Hematopoietic multipotent progenitor cell (in vitro differentiated cells): ENCODE measurements around the gene RNF225. TPM values are rescaled to one million over a fixed set of nuclear protein-coding genes. Genes with fewer than 3 reads are reported as not detected.
"Not testable (repeated sequence)": the region's sequence is repeated elsewhere in the genome, so short reads cannot be mapped to it uniquely, and the experiment has no call there.

ENCODE experiments used
- DNase-seq, 3 donors: peaks; one replicate each; pipeline ENCODE4 v3.0.0-alpha.2; 2011 to 2015; ENCODE audit warnings: low read depth in 2 of 3, low spot score in 2 of 3
- total RNA-seq: library from RNA; depleted of rRNA; stranded (reverse); fragments of >200 nt; gene quantifications from one replicate; pipeline ENCODE4 v1.2.3, GENCODE V29; 2012

RNF225 gene
- total RNA-seq, 1 donor: 0.81 TPM

DNA sequence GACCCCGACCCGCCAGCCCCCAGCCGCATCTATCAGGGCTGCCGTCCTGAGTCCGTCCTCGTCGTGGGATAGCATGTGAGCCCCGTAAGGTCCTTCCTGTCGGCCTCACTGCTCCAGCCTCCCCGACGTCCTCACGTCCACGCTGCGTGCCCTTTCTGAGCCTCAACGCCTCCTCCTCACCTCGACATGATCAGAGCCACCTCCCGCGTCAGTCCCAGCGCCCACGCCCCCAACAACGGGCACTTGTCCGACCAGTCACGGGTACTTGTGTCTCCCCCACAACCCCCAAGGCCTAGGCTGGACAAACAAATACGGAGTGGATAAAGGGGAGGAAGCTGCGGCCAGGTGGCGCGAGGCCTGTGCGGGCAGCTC lies 33.6 kb upstream of the RNF225 start:
- no peak for DNase-seq

GRCh38 chr19:58362272-58362994 lies 33.0 kb upstream of the RNF225 start, which contains the start of gene ZNF497:
Gene ZNF497, minus strand, starts transcription at chr19:58362751. Its CDS starts 5,116 bp downstream, at chr19:58357635.
- peak; percentile 94 to 96 (median 94) for DNase-seq

DNA sequence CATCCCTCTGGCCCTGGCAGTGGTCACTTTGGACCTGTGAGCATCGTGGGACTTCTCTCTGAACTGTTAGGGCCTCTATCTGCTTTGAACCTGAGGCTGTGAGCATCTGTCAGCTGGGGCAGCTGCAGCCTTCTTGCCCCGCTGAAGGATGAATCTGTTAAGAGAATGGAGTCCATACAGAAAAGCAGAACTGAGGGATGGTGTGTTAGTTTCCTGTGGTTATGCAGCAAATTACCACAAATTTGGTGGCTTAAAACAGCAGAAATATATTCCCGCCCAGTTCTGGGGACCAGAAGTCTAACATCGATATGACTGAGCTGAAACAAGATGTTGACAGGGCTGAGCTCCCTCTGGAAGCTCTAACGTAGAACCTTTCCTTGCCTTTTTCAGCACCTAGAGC lies 31.3 kb upstream of the RNF225 start:
- peak in 2 of 3 donors; percentile 73 to 86 for DNase-seq

DNA sequence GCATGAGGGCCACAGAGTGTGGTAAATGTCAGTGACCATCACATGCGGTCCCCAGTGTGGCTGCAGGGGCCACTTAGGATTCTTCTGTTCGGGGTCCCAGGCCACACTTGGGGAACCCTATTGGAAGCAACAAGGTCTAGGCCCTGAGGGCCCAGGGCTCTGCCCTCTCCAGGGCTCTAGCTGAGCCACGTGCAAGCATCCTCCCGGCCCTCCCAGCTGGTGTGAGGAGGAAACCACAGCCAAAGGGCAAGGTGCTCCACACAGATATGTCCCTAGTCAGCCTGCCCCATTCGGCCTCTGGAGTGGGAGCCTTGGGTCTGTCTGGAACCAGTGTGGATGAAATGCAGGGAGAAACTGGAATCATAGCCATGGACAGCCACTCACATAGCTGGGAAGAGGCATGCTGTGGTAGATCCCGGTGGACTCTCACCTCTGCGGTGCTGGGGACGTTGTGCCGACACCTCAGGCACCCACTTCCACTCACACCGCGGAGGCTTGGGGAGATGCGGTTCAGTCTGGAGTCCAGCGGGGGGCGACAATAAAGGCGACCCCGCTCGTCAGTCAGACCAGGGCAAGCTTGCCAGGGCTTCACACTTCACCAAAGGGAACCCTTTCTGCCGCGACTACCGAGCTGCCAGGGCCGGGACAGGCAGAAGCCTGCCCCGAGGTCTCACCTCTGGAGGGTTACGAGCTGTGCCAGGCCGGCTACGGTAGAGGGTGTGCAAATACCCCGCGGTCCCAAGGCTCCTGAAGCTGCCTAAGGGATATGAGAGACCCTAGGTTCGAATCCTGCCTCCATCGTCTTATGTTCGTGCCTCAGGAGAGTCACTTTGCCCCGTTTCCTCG lies 28.6 kb upstream of the RNF225 start:
- DNase-seq: no peak

DNA sequence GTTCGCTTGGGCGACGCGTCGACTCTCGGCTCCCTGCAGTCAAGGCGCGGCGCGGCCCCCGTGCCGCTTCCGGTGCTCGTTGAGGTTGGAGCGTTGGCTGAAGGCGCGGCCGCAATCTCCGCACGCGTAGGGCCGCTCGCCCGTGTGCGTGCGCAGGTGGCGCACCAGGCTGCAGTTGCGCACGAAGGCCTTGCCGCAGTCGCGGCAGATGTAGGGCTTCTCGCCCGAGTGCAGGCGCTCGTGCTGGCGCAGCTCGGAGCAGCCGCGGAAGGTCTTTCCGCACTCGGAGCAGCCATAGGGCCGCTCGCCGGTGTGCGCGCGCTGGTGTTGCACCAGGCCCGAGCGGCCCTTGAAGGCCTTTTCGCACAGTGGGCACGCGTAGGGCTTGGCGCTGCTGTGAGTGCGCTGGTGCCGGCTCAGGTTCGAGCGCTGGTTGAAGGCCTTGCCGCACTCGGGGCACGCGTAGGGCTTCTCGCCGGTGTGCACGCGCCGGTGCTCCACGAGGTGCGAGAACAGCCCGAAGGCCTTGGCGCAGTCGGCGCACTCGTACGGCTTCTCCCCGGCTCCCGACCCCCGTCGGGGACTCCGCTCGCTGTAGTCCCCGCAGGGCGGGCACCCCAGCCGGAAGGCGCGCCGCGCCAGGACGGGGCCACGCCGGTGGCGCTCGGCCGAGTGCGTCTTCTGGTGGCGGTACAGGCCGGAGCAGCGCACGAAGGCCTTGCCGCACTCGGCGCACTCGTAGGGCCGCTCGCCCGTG lies 27.6 kb upstream of the RNF225 start:
- no peak for DNase-seq

GRCh38 chr19:58368561-58369360 lies 26.7 kb upstream of the RNF225 start:
- no peak for DNase-seq

- DNase-seq: no peak
Observed at GRCh38 chr19:58372311-58373133, 22.9 kb upstream of the RNF225 start.

GRCh38 chr19:58374200-58374599 lies 21.3 kb upstream of the RNF225 start:
- no peak for DNase-seq

- not testable (repeated sequence) for DNase-seq
Observed at GRCh38 chr19:58376724-58377123, 18.7 kb upstream of the RNF225 start.

DNA sequence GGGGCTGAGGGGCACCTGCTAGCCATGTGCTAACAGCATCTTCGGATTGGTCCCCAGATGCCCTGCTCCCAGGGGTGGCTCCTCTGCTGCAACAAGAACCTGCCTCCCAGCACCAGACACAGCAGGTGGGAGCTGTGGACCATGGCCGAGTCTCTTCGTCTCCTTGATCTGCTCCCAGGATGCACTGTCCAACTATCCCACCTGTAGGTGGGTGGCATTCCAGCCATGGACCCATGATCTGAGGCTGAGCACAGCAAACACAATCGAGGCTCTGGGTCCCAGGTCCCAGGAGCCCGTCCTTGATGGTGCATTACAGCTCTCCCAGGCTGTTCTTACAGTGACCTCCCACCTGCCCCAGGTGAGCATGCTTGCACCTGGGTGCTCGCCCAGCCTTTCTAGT lies 16.2 kb upstream of the RNF225 start:
- no peak for DNase-seq

DNA sequence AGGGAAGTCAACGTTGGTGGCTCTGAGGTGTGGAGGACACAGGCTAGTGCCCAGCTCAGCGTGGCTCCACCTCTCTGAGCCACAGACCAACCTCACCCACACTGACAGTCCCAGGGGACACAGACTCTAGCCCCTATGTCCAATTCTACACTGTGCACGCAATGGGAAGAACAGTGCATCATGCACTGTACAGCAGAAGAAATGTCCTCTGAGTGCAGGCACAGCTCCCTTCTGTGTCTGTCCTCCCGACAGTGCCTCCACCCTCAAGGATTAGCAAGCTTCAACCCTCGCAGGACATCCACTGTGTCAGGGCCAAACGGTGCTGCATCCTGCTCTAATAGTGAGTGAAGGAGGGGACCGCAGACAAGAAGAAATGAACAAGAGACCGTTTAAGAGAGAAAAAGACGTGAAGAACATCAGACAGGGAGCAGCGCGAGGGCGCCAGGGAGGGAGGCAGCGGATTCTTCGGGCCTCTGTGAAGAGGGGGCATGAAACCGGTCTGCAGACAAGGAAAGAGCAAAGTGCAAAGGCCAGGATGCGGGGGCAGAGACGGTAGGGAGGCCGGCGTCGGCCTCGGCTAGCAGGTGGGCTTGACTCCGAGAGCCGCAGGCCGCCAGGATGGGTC lies 15.3 kb upstream of the RNF225 start:
- no peak for DNase-seq

- DNase-seq: peak; percentile 95 to 100 (median 100)
Observed at GRCh38 chr19:58380662-58381459, 14.6 kb upstream of the RNF225 start, which contains the start of gene ZNF837. Gene ZNF837, minus strand, starts transcription at chr19:58381030. Its CDS starts 11,698 bp downstream, at chr19:58369332.

- DNase-seq: no peak
Observed at GRCh38 chr19:58381460-58382212, 13.8 kb upstream of the RNF225 start.

GRCh38 chr19:58382997-58383603 lies 12.4 kb upstream of the RNF225 start:
- DNase-seq: no peak

DNA sequence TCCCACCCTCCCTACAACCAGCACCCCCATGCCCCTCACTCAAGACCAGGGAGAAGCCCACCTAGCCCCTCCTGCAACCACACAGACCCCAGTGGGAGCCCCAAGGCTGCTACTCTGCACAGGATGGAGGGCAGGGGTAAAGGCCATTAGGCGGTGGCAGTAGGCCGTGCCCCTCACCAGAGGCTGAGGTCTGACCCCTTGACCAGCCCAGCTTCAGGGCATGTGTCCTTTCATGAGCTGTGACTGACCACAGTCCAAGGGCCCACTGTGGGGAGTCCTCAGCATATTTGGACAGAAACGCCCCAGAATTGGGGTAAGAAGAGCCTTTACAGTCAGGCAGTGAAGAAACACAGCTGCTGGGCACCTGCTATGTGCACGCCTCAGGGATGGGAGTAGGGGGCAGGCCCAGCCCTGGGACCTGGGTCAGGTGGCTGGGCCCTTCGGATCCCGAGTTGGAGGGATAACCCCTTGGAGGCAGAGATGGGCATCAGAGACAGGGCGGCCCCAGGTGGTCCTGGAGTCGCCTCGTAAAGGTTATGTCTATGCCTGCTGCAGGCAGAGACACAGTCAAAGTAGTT lies 10.1 kb upstream of the RNF225 start:
- no peak for DNase-seq

- no peak for DNase-seq
Observed at GRCh38 chr19:58385891-58386575, 9.4 kb upstream of the RNF225 start.
